Endodermal cell (in vitro differentiated cells): ENCODE measurements around the gene ARL6IP4. TPM values are rescaled to one million over a fixed set of nuclear protein-coding genes. Genes with fewer than 3 reads are reported as not detected.

ENCODE experiments used
- DNase-seq: peaks from one replicate; pipeline ENCODE4 v3.0.0-alpha.2; 2017
- H3K27ac ChIP-seq: 2 replicates; pipeline ENCODE4 v1.5.1; 2013; ENCODE audit warnings: mild to moderate bottlenecking, low read depth, low read length, moderate library complexity
- H3K27me3 ChIP-seq: 2 replicates; pipeline ENCODE4 v1.6.1; 2013; ENCODE audit warnings: mild to moderate bottlenecking, low read length, moderate library complexity; ENCODE audit not compliant: insufficient read depth, control insufficient read depth, poor library complexity, severe bottlenecking
- H3K36me3 ChIP-seq: 2 replicates; pipeline ENCODE4 v1.7.0; 2013; ENCODE audit warnings: mild to moderate bottlenecking, low read length, moderate library complexity; ENCODE audit not compliant: control insufficient read depth, insufficient read depth
- H3K4me1 ChIP-seq: one replicate; pipeline ENCODE4 v1.7.0; 2013; ENCODE audit warnings: low read length; ENCODE audit not compliant: control insufficient read depth, insufficient read depth
- H3K4me3 ChIP-seq: 2 replicates; pipeline ENCODE4 v1.5.1; 2013; ENCODE audit warnings: mild to moderate bottlenecking, low read length, moderate library complexity
- H3K9ac ChIP-seq: 2 replicates; pipeline ENCODE4 v1.6.1; 2013; ENCODE audit warnings: mild to moderate bottlenecking, low read length, moderate library complexity; ENCODE audit not compliant: poor library complexity, severe bottlenecking; ENCODE audit errors: extremely low read depth
- H3K9me3 ChIP-seq: 2 replicates; pipeline ENCODE4 v1.6.1; 2013; ENCODE audit warnings: mild to moderate bottlenecking, low read length, moderate library complexity; ENCODE audit not compliant: control insufficient read depth
- H3K27ac Mint-ChIP-seq: 2 replicates; pipeline ENCODE4 v1.8.0; 2020; ENCODE audit warnings: mixed read lengths
- H3K27me3 Mint-ChIP-seq: 2 replicates; pipeline ENCODE4 v1.8.0; 2021; ENCODE audit warnings: mild to moderate bottlenecking, mixed read lengths; ENCODE audit not compliant: insufficient read depth
- H3K36me3 Mint-ChIP-seq: 2 replicates; pipeline ENCODE4 v1.8.0; 2020; ENCODE audit warnings: low read depth, mixed read lengths
- H3K4me1 Mint-ChIP-seq: 2 replicates; pipeline ENCODE4 v1.8.0; 2020; ENCODE audit warnings: mixed read lengths
- H3K4me3 Mint-ChIP-seq: 2 replicates; pipeline ENCODE4 v1.8.0; 2020; ENCODE audit warnings: mild to moderate bottlenecking, moderate library complexity, mixed read lengths
- H3K9me3 Mint-ChIP-seq: 2 replicates; pipeline ENCODE4 v1.8.0; 2020; ENCODE audit warnings: mild to moderate bottlenecking, mixed read lengths
- WGBS, 2 experiments: methylation state at CpG; one replicate each; pipeline versions ENCODE4 v1.1.5 to v1.1.7; 2013; ENCODE audit warnings: missing lambda C conversion rate in 2 of 2, mixed read lengths in 1 of 2; ENCODE audit not compliant: insufficient coverage in 1 of 2, insufficient read length in 1 of 2; 5-methylcytosine and 5-hydroxymethylcytosine counted together
- total RNA-seq, 2 donors: library from RNA; stranded (reverse); fragmentation: NEBNext Ultra II Directional in 1 of 2; extraction: Animal tissue kit (Norgen Biotek cat#: 25700) in 1 of 2; gene quantifications; 2 replicates in 1 of 2; 3 replicates in 1 of 2; pipeline ENCODE4 v1.2.1, GENCODE V29; 2021
- TF ChIP-seq, protein P1 (sequence below): fragments of 200-600 bp; sonication (generic); conservative IDR thresholded peaks from 2 replicates; pipeline ENCODE4 v1.5.0; 2021; ENCODE audit warnings: antibody characterized with exemption, mild to moderate bottlenecking

ARL6IP4 gene
- total RNA-seq, 2 donors from 2014 or later, result 136 to 149 TPM

DNA sequence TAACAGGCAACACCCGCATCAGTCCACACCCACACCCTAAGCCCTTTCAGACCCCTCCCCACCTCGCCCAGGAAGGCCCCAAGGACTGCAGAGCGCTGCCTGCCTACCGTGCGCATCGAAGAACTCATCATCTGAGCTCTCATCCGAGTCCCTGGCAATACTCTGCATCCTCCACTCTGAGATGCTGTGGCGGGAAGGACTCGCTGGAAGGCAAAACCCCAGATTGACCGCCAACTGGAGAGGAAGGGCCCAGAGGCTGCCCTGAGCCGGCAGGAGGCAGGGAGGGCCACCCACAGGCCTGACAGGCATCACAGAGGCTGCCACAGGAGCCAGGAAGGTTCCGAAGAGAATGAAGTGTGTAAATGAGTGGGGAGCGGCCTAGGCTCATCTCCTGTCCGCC lies 23.8 kb downstream of the ARL6IP4 start:
- H3K27ac ChIP-seq, result no peak overlapping the region
- Mint-ChIP-seq H3K4me1 (no peaks in the 10 kb centered on the region), H3K27ac (no peak overlapping the region), H3K4me3 (no peak overlapping the region), H3K27me3 (no peaks in the 10 kb centered on the region), H3K9me3 (no peaks in the 10 kb centered on the region), H3K36me3 (peaks cover 6% of the 10 kb centered on the region)
- 94 to 98% methylated on average over 9 to 14 of the region's 14 CpGs for WGBS, 2 experiments
- no peak overlapping the region for H3K4me3 ChIP-seq
- H3K9ac ChIP-seq, result no peak overlapping the region
- TF ChIP-seq, protein P1, sequence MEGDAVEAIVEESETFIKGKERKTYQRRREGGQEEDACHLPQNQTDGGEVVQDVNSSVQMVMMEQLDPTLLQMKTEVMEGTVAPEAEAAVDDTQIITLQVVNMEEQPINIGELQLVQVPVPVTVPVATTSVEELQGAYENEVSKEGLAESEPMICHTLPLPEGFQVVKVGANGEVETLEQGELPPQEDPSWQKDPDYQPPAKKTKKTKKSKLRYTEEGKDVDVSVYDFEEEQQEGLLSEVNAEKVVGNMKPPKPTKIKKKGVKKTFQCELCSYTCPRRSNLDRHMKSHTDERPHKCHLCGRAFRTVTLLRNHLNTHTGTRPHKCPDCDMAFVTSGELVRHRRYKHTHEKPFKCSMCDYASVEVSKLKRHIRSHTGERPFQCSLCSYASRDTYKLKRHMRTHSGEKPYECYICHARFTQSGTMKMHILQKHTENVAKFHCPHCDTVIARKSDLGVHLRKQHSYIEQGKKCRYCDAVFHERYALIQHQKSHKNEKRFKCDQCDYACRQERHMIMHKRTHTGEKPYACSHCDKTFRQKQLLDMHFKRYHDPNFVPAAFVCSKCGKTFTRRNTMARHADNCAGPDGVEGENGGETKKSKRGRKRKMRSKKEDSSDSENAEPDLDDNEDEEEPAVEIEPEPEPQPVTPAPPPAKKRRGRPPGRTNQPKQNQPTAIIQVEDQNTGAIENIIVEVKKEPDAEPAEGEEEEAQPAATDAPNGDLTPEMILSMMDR, result no peak
- H3K9me3 ChIP-seq, result no peaks in the 10 kb centered on the region
- H3K36me3 ChIP-seq, result no peaks in the 10 kb centered on the region
- no peak for DNase-seq
- no peaks in the 10 kb centered on the region for H3K27me3 ChIP-seq
- no peaks in the 10 kb centered on the region for H3K4me1 ChIP-seq

DNA sequence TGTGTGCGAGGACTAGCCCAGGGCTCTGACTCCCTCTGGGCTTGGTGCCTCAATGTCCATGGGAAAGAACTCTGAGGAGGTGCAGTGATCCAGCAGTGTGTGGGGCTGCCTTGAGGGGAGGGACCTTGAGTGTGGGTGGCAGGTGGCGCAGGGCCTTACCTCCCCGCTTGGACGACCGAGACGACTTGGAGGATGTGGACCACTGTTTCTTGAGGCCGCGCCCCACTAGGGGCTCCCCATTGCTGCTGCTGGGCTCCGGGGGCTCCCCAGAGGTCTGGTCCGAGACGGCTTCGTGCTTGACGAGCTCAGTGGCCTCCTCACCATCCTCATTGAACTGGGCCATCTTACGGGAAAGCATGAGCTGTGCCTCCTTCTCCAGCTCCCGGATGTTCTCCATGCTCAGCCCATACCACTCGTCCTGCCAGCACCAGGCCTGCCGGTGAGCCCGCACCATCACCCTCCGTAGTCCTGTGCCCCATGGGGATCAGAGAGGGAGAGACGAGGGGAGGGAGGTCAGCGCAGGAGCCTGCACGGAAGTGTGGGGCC lies 24.7 kb downstream of the ARL6IP4 start:
- WGBS, 2 experiments, result 92 to 95% methylated on average over 21 to 22 of the region's 22 CpGs
- no peak overlapping the region for H3K27ac Mint-ChIP-seq

DNA sequence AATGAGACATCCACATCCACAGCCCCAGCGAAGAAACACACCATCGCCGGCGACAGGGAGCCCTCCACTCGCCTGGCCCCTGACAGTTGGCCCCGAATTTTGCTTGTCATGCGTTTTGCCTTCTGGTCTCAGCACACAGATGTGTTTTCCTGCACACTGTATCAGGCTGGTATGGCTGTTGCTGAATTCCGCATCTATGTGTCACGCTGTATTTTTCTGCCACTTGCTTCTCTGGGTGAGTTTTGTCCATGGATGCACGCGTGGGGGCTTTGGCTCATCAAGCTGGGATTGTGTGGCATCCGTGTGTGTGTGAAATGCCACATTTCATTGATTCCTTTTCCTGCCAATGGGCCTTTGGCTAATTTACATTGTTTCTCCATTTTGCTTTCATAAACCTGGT lies 26.5 kb downstream of the ARL6IP4 start:
- Histone ChIP-seq H3K4me1 (no peaks in the 10 kb centered on the region), H3K27ac (no peak overlapping the region), H3K9ac (no peak overlapping the region), H3K36me3 (no peaks in the 10 kb centered on the region), H3K27me3 (no peaks in the 10 kb centered on the region), H3K4me3 (no peak overlapping the region), H3K9me3 (no peaks in the 10 kb centered on the region)
- Mint-ChIP-seq H3K4me3 (no peak overlapping the region), H3K36me3 (peaks cover 2% of the 10 kb centered on the region), H3K9me3 (no peaks in the 10 kb centered on the region), H3K27me3 (no peaks in the 10 kb centered on the region), H3K4me1 (peaks cover 2% of the 10 kb centered on the region), H3K27ac (no peak overlapping the region)
- 85 to 87% methylated on average over 12 of the region's 12 CpGs for WGBS, 2 experiments
- DNase-seq, result no peak
- TF ChIP-seq, protein P1, result no peak

More for the DNA sequence above, 24.7 kb downstream of the ARL6IP4 start:
- Mint-ChIP-seq H3K4me1 (no peaks in the 10 kb centered on the region), H3K27me3 (no peaks in the 10 kb centered on the region), H3K9me3 (no peaks in the 10 kb centered on the region), H3K36me3 (peaks cover 6% of the 10 kb centered on the region), H3K4me3 (no peak overlapping the region)
- H3K4me1 ChIP-seq, result no peaks in the 10 kb centered on the region
- no peak overlapping the region for H3K27ac ChIP-seq
- TF ChIP-seq, protein P1, result no peak
- H3K9me3 ChIP-seq, result no peaks in the 10 kb centered on the region
- H3K4me3 ChIP-seq, result no peak overlapping the region
- no peaks in the 10 kb centered on the region for H3K27me3 ChIP-seq
- no peak for DNase-seq
- H3K36me3 ChIP-seq, result no peaks in the 10 kb centered on the region
- no peak overlapping the region for H3K9ac ChIP-seq
